Left lung (tissue), 10 donors: ENCODE results near the gene CC2D2B. TPM values are rescaled to one million over a fixed set of nuclear protein-coding genes. Genes with fewer than 3 reads are reported as not detected.

Experiments
- ATAC-seq: fragments of 200-7000 bp; cut with Tn5 transposase; one replicate; pipeline ENCODE4 v1.9.1; 2020; ENCODE audit warnings: moderate library complexity
- DNase-seq, 4 donors: peaks; one replicate each; pipeline ENCODE4 v3.0.0-alpha.2; 2013 to 2020
- H3K27ac ChIP-seq, 2 donors: fragments of 200-600 bp; sonication (generic) in 1 of 2; one replicate each; pipeline versions ENCODE4 v1.5.0 to v1.8.0; 2020 to 2021
- H3K27me3 ChIP-seq, 2 donors: fragments of 200-600 bp; sonication (generic) in 1 of 2; one replicate each; pipeline versions ENCODE4 v1.5.0 to v1.8.0; 2020 to 2021
- H3K36me3 ChIP-seq, 2 donors: fragments of 200-600 bp; sonication (generic) in 1 of 2; one replicate each; pipeline versions ENCODE4 v1.5.0 to v1.8.0; 2020 to 2021
- H3K4me1 ChIP-seq, 2 donors: fragments of 200-600 bp; one replicate each; pipeline ENCODE4 v1.8.0; 2021
- H3K4me3 ChIP-seq, 2 donors: fragments of 200-600 bp; sonication (generic) in 1 of 2; one replicate each; pipeline versions ENCODE4 v1.5.0 to v1.8.0; 2020 to 2021; ENCODE audit warnings: mild to moderate bottlenecking in 1 of 2
- H3K9me3 ChIP-seq, 2 donors: fragments of 200-600 bp; sonication (generic) in 1 of 2; one replicate each; pipeline versions ENCODE4 v1.5.0 to v1.8.0; 2020 to 2021
- CTCF ChIP-seq, 2 donors: fragments of 200-600 bp; sonication (generic) in 1 of 2; IDR thresholded peaks; one replicate each; pipeline versions ENCODE4 v1.5.0 to v1.8.0; 2021; ENCODE audit warnings: antibody characterized with exemption in 2 of 2
- intact Hi-C, 2 donors: fragments of 100-400 bp; cut with DNase I; formaldehyde crosslinking; loops; one replicate each; pipeline versions ENCODE4 v1.11.2 to v1.14.2; 2022
- polyA plus RNA-seq, 6 donors: library from polyadenylated mRNA; unstranded; fragments of 120-200 nt; gene quantifications; one replicate each; pipeline ENCODE4 v1.2.1, GENCODE V29; 2013; ENCODE audit not compliant: insufficient read length in 6 of 6
- total RNA-seq, 2 donors: library from RNA; stranded (reverse); fragmentation: NEBNext Ultra II Directional; extraction: Animal tissue kit (Norgen Biotek cat#: 25700); gene quantifications; one replicate each; pipeline ENCODE4 v1.2.1, GENCODE V29; 2021
- donor health status: DM: no; HTN: yes; CAD: no.
- donor health status: DM: no; HTN: no; CAD: no.

CC2D2B gene
- total and polyA plus RNA-seq, 8 donors = 0.79 to 3.5 (median 2.0) TPM

- Histone ChIP-seq H3K27me3 (no peaks in the 10 kb centered on the region), H3K36me3 (peaks cover 0 to 19% of the 10 kb centered on the region in 2 donors), H3K9me3 (no peaks in the 10 kb centered on the region), H3K4me1 (peaks cover 0 to 23% of the 10 kb centered on the region in 2 donors), H3K27ac (no peak overlapping the region), H3K4me3 (no peak overlapping the region)
- ATAC-seq (no peak), DNase-seq (no peak)
- no peak for TF ChIP-seq CTCF (IDR thresholded peaks at IDR 0.05)
- intact Hi-C loops = no loop called here
Measured at GRCh38 chr10:96049340-96049739, 141.6 kb downstream of the CC2D2B start.

GRCh38 chr10:96053985-96054384 lies 146.2 kb downstream of the CC2D2B start:
- no peaks in the 10 kb centered on the region for H3K4me1 ChIP-seq
- H3K27ac ChIP-seq = no peak overlapping the region
- ATAC-seq = no peak
- no peak overlapping the region for H3K4me3 ChIP-seq
- peaks cover 7 to 43% of the 10 kb centered on the region in 2 donors for H3K36me3 ChIP-seq
- TF ChIP-seq CTCF (IDR thresholded peaks at IDR 0.05) = no peak
- no peaks in the 10 kb centered on the region for H3K27me3 ChIP-seq
- no peaks in the 10 kb centered on the region for H3K9me3 ChIP-seq
- intact Hi-C loops = no loop called here
- DNase-seq = no peak

GRCh38 chr10:96056787-96057186 lies 149.0 kb downstream of the CC2D2B start:
- Histone ChIP-seq H3K27me3 (no peaks in the 10 kb centered on the region), H3K36me3 (peaks cover 7 to 51% of the 10 kb centered on the region in 2 donors), H3K4me1 (no peaks in the 10 kb centered on the region), H3K9me3 (no peaks in the 10 kb centered on the region), H3K27ac (no peak overlapping the region), H3K4me3 (no peak overlapping the region)
- intact Hi-C loops = no loop called here
- ATAC-seq = no peak
- DNase-seq = no peak
- TF ChIP-seq CTCF (IDR thresholded peaks at IDR 0.05) = no peak

- intact Hi-C loops = no loop called here
- H3K36me3 ChIP-seq = peaks cover 7 to 60% of the 10 kb centered on the region in 2 donors
- ATAC-seq (no peak), DNase-seq (no peak)
- no peaks in the 10 kb centered on the region for H3K27me3 ChIP-seq
- TF ChIP-seq CTCF (IDR thresholded peaks at IDR 0.05) = no peak
- H3K27ac ChIP-seq = no peak overlapping the region
- H3K4me3 ChIP-seq = no peak overlapping the region
- H3K4me1 ChIP-seq = no peaks in the 10 kb centered on the region
- H3K9me3 ChIP-seq = no peaks in the 10 kb centered on the region
Measured at GRCh38 chr10:96061232-96061631, 153.5 kb downstream of the CC2D2B start.

- intact Hi-C loops = no loop called here
- DNase-seq (no peak), ATAC-seq (no peak)
- no peak overlapping the region for H3K27ac ChIP-seq
- H3K4me1 ChIP-seq = no peaks in the 10 kb centered on the region
- H3K36me3 ChIP-seq = no peaks in the 10 kb centered on the region
- no peaks in the 10 kb centered on the region for H3K27me3 ChIP-seq
- no peak overlapping the region for H3K4me3 ChIP-seq
- no peaks in the 10 kb centered on the region for H3K9me3 ChIP-seq
- TF ChIP-seq CTCF (IDR thresholded peaks at IDR 0.05) = no peak
Measured at GRCh38 chr10:96072674-96073073, 164.9 kb downstream of the CC2D2B start.
